Stimulated activated CD8-positive, alpha-beta memory T cell treated with anti-CD3 and anti-CD28 coated beads, Interleukin-7, amount 100 ng/mL, for 48 hours (primary cell): ENCODE data around the gene KCNE3.
"Not testable (repeated sequence)": the region's sequence is repeated elsewhere in the genome, so short reads cannot be mapped to it uniquely, and the experiment has no call there.

Experiments
- DNase-seq, 2 donors: peaks; one replicate each; pipeline ENCODE4 v3.0.0-alpha.2; 2020; ENCODE audit warnings: low read depth in 1 of 2; ENCODE audit errors: extremely low read depth in 1 of 2

KCNE3 gene

GRCh38 chr11:74443071-74443864 lies 24.1 kb downstream of the KCNE3 start:
- DNase-seq = no peak

DNA sequence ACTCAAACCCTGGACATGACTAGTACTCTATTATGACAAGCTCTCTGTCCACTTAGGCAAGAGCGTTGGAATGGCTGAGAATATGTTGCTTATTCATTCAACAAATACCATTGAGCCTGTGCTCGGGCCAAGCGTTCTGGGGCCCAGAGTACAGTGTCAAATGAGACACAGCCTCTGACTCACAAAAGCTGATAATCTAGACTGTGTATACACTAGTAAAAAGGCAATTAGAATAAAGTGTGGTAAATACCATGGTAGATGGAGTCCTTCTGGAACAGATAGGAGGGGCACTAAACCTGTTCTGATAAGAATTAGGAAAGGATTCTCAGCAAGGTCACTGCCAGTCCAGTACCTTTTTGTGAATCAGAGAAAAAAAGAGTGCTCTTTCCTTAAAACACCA lies 24.7 kb downstream of the KCNE3 start:
- no peak for DNase-seq

DNA sequence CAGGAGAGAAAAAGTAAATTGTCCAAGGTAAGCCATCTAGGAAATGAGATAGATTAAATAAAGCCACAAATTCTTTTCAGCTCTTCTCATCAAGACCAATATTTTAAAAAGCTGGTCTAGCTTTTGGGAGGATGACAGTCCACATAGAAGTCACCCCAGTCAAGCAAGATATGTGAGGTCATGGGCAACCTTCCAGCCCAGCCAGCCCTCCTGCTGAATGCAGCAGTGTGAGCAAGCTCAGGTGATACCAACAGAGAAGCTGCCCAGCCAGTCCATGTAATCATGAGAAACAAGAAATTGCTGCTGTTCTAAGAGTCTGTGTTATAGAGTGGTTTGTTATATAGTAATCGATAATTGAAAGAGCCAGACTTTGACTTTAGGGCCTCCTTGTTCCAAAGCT lies 28.7 kb downstream of the KCNE3 start:
- DNase-seq = no peak

DNA sequence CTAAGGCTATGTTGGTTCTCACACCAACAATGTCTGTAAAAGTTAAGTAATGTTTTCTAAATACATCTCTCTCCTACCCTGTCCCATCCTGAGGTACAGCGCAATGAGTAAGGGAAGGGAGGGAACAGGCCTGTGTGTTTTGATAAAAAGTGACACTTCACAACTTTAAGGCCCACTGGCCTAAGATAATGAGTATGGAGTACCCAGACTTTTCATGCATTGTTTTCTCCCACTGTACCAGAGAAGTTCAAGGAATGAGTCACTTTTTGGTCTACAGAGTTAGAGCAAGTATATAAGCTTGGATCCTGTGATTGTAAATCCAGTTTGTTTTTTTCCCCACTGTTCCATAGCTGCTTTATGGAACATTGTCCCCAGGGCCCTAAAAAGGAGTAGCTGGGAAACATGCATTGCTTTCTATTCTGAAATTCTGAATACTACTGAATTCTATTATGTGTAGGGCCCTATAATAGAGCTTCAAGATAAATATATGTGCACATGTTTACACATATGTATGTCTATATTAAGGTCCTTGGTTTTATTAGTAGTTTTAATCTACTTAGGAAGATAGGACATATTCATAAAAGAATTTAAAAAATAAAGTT lies 29.8 kb downstream of the KCNE3 start:
- DNase-seq = no peak

DNA sequence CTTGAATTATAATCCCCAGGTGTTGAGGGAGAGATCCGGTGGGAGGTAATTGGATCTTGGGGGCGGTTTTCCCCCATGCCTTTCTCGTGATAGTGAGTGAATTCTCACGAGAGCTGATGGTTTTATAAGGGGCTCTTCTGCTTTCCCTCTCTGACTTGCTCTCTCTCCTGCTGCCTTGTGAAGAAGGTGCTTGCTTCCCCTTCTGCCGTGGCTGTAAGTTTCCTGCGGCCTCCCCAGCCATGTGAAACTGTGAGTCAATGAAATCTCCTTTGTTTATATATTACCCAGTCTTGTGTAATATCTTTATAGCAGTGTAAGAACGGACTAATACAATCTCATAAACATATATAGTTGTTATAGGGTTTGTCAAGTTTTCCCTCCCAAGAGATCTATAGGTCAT lies 32.8 kb downstream of the KCNE3 start:
- DNase-seq = no peak

DNA sequence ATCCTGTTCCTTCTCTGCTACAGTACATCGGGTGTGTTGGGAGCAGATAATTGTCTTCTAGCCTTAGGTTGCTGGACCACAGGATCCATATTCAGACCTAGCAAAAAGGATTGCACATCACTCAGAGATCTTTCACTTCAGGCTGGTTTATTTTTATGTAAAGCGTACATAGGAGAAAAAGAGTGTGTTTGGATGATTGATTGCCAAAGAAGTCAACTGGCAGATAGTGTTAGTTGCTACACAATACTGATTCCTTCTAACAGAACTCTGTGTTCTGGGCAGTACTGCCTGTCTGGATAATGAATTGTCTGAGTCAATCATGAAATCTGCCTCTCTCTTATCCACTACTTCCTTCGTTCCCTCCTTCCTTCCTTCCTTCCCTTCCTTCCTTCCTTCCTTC lies 38.1 kb downstream of the KCNE3 start:
- DNase-seq = no peak

GRCh38 chr11:74427384-74427886 lies 39.9 kb downstream of the KCNE3 start:
- DNase-seq = no peak

DNA sequence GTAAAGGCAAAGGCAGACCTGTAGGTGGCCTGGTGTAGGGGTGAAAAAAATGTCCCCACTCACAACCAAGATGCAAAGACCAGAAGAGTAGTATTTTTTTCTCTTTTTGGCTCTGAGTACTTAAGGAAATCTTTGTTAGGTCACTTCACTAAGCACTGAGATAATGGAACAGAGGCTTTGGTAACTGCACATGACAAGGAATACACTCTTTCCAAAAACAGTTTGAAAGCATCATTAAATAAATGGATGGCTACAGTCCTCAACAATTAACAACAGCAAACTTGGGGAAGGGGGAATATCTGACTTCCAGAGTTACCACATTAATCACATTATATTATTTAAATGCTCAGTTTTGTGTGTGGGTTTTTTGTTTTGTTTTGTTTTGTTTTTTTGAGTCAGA lies 42.2 kb downstream of the KCNE3 start:
- no peak for DNase-seq

DNA sequence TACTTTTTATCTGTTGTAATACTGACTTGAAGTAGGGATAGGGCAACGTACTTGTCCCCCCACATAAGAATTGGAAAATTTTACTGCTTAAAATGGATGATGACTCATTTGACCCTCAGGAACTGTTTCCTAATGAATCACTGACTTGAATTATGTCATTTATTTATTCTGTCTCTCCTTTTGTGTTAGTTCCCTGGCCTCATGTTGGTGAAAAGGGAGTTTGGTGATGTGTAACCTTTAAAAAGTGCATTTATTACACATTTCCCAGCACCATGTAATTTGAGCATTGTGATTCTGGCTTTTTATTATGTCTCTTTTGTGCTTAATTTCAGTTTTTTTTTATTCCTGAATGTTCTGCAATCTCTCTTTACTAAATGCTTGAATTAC lies 48.8 kb downstream of the KCNE3 start:
- no peak for DNase-seq

DNA sequence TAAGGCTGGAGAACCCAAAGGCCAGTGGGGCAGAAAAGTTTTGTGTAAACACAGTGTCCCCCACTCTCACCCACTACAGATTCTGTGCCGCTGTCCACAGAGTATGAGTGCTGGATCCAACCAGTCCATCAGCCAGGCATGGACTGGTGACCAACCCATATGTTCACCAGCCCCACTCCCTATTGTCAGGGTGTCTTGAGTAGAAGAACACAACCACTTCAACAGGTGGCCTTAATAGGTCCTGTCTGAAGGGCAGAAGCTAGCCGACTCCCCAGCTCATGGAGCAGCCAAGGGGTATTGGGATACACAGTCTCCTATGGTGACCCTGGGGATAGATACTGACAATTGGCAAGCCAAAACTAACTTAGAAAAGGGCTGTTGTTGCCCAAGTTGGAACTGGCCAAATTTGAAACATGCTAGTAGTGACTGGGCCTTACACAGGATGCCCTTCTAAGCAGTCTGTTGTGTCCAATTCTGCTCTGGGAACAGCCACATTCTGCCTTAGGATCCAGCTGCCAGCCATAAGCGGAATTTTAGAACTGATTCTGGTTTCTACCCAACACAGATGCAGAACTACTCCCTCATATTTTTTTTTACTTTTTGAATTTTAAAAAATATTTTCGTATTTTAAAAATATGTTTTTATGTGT lies 49.4 kb downstream of the KCNE3 start:
- DNase-seq = no peak

DNA sequence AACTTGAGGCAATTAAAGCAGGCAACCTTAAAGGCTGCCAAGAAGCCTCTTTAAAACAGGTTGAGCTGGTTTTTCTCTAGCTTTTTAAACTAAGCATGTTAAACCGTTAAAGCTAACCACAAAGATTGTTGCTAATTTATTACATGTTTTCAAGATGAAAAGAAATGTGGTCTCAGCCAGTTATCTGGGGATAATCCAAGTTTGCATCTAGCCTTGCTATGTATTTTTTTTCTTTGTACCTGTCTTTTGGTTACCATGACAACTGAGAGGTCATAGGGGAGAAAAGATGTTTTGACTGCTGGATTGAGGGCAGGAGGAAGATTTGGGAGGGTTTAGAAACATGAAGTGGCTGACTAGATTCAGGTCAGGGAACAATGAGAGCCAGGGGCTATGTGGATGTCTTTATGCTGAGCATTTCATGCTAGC lies 50.0 kb downstream of the KCNE3 start:
- DNase-seq = no peak

GRCh38 chr11:74416974-74417373 lies 50.4 kb downstream of the KCNE3 start:
- DNase-seq = not testable (repeated sequence)

DNA sequence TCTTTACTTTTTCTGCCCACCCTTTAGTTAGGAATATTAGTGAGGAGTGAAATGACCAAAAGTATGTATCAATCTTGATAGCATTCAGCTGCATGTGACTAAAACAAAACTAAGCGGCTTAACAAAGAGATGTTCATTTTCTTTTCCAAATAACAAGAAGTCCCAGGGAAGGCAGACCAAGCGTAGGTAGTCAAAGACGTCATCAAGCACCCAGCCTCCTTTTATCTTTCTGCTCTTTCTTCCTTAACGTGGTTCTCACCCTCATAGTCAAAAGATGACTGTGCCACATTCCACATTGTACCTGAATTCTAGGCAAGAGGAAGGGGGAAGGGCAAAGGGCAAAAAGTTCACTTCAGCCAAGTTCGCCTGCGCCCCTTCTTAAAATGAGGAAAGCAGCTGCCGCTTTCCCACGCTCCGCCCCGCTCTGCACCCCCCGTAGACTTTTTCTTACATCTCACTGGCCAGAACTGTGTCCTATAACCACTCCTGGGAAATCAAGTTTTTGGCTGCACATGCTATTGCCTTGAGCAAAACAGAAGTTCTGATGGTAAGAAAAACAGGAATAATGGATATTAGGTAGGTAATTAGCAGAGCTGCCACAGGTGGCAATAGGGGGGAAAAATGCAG lies 54.5 kb downstream of the KCNE3 start:
- DNase-seq = no peak

DNA sequence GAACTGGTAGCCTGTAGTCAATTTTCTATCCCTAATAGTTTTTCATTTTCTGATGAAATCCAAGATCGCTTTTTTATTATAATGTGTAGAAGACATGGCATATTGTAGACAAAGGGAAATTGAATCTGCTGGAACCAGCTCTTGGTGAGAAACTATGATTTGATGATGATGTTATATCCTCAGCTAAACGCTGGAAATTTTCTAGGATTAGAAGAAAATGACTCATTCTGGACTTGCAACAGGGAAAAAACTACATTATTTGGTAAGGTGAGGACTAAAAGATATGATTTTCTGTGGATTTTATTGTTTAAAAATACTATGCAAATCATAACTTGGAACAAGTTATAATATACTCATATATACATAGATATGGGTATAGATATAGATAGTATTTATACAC lies 55.0 kb downstream of the KCNE3 start:
- no peak for DNase-seq

- no peak for DNase-seq
Measured at GRCh38 chr11:74409633-74410032, 57.7 kb downstream of the KCNE3 start.
